Spleen (tissue), 7 donors: Measurements from ENCODE around the gene PLEKHO1.

Experiments
- POLR2A ChIP-seq, 3 donors: fragments of 450-650 bp; IDR thresholded peaks; one replicate each; pipeline ENCODE4 v1.5.1; 2017; ENCODE audit warnings: antibody characterized with exemption in 3 of 3, mild to moderate bottlenecking in 1 of 3
- POLR2AphosphoS5 ChIP-seq, 3 donors: sonication (generic); formaldehyde crosslinking; IDR thresholded peaks; one replicate each; pipeline ENCODE4 v1.5.1; 2017; ENCODE audit warnings: antibody characterized with exemption in 3 of 3
- TF ChIP-seq, protein P1 (sequence below), 11 experiments: fragments of 200-600 bp in 7 of 11; fragments of 450-650 bp in 4 of 11; sonication (generic) in 4 of 11; IDR thresholded peaks in 8 of 11; conservative IDR thresholded peaks in 3 of 11; 1 replicate in 7 of 11; 2 replicates in 4 of 11; pipeline versions ENCODE4 v1.4.0 to v1.8.0; 2016 to 2021; ENCODE audit warnings: antibody characterized with exemption in 11 of 11, inconsistent platforms in 4 of 11, mild to moderate bottlenecking in 1 of 11
- donor health status: DM: no; HTN: no; CAD: no; lungs with moderate emphysema.
- donor health status: DM: no; HTN: no; CAD: no.
- donor health status: DM: no; HTN: no; CAD: no.

DNA sequence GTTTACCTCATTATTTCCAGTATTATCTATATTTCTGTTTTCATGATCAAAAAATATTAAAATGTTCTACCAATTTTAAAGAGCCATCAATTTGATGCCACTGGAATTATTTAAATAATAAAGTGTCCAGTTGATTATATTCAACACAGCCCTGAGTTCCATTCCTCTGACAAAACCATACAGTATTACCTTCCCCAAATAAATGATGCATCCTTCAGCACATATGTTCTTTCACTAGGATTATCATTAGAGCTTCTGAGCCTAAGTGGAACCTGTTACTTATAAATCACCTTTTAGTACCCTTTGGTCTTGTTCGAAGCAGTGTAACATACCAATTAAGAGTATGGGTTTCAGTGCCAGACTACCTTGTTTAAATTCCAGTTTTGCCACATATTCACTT lies 17.3 kb upstream of the PLEKHO1 start:
- TF ChIP-seq, protein P1, sequence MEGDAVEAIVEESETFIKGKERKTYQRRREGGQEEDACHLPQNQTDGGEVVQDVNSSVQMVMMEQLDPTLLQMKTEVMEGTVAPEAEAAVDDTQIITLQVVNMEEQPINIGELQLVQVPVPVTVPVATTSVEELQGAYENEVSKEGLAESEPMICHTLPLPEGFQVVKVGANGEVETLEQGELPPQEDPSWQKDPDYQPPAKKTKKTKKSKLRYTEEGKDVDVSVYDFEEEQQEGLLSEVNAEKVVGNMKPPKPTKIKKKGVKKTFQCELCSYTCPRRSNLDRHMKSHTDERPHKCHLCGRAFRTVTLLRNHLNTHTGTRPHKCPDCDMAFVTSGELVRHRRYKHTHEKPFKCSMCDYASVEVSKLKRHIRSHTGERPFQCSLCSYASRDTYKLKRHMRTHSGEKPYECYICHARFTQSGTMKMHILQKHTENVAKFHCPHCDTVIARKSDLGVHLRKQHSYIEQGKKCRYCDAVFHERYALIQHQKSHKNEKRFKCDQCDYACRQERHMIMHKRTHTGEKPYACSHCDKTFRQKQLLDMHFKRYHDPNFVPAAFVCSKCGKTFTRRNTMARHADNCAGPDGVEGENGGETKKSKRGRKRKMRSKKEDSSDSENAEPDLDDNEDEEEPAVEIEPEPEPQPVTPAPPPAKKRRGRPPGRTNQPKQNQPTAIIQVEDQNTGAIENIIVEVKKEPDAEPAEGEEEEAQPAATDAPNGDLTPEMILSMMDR (IDR thresholded peaks at IDR 0.05 in 8 of 11, conservative IDR thresholded peaks at IDR 0.05 in 3 of 11), result no peak
- TF ChIP-seq POLR2A (IDR thresholded peaks at IDR 0.05) (no peak), POLR2AphosphoS5 (IDR thresholded peaks at IDR 0.05) (no peak)
